HT-29 (cell line): Measurements from ENCODE around the gene COG4. TPM values are rescaled to one million over a fixed set of nuclear protein-coding genes. Genes with fewer than 3 reads are reported as not detected.

Experiments used
- DNase-seq: peaks from one replicate; pipeline ENCODE4 v3.0.0-alpha.2; 2015; ENCODE audit warnings: low spot score
- small RNA-seq: library from RNA; depleted of rRNA; stranded (forward); fragments of <200 nt; gene quantifications from one replicate; pipeline ENCODE3, GENCODE V24; 2014
- total RNA-seq: library from RNA; depleted of rRNA; stranded (reverse); fragments of >200 nt; shearing (Covaris generic); gene quantifications from 2 replicates; pipeline ENCODE4 v1.2.3, GENCODE V29; 2014; rRNA removed

Gene COG4
- total RNA-seq, 1 experiment from 2014 or later, result 76.6 TPM

DNA sequence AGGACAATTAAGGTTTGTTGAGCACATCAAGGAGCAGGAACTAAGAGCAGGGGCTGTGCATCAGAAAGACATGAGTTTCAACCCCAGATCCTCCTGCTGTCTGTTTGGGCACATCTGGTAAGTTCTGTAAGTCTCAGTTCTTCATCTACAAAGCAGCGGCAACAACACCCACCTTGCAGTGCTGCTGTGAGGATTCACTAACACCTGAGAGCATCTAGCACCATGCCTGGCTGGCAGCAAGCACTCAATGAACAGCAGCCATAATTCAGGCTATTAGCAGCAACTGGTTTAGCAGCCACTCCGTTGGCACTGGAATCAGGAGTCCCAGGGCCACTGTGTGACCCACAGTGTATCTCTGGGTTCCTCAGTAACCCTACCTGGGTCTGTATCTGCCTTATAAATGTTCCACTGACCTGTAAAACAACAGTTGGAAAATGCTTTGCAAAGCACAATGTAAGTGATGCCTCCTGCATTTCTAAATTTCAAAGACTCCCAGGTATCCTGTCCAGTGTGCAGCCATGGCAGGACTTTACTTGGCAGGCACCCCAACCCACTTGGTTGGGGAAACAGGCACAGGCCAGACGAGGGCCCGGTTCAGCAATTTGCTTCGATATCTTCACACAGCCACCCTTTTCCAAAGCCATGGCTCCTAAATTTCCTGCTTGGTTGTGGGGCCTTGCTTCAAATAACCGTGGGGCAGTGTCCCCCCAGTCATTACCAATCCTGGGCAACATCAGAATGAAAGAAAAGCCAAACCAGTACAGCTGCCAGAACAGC lies 88.7 kb downstream of the COG4 start:
- no peak for DNase-seq

DNA sequence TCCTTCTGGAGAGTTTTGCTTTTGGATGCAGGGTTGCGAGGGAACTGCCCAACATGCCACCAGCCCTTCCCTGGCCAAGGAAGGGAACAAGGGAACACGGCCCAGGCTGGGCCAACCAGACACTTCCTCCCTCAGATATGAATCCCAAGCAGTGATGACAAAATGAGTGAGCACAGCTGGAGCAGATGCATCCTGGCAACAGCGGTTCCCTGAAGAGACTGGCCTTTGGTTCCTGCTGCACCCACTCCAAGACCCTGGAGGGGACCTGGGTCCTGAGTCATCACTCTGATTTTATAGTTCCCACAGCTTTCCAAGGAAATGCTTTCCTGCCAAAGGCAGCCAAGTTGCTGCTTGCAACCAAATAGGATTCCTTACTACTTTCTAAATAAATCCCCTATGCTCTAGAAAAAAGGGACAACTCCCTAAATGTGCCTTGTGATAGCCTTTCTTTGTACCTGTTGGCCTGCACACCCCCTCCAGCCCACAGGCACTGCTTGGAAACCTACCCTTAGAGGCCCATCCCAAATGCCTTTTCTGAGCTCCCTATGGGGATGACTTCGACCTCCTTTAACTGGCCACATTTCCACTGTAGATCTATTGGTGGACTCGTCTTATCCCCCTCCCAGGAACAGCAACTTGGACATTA lies 89.8 kb downstream of the COG4 start:
- peak; percentile 16 for DNase-seq

- DNase-seq, result peak; percentile 30
Measured at GRCh38 chr16:70432723-70433457, 90.5 kb downstream of the COG4 start.

GRCh38 chr16:70432356-70432722 lies 91.0 kb downstream of the COG4 start:
- peak; percentile 22 for DNase-seq

GRCh38 chr16:70430667-70431536 lies 92.5 kb downstream of the COG4 start:
- DNase-seq, result peak; percentile 26

Small RNA genes within 50 kb of the gene (small RNA-seq; reads per million reads assigned to genes)
- not detected for gene RNU6-23P
- not detected for gene RPS27P26
- 606 reads per million, percentile 99 among the genes with 10 or more reads in this experiment for gene SNORD111
- gene SNORD111B, result 22.3 reads per million, percentile 92 among the genes with 10 or more reads in this experiment

Other genes with a start within 250 kb of the COG4 start
- gene AARS1, start 234.0 kb downstream of the COG4 start, total RNA-seq, result 71.3 and 79.2 TPM in 2 replicates
- gene DDX19B, start 224.4 kb downstream of the COG4 start, total RNA-seq, result 42.8 and 43.7 TPM in 2 replicates
- 35.4 and 37.5 TPM in 2 replicates for gene DDX19A, start 176.7 kb downstream of the COG4 start, total RNA-seq
- gene ST3GAL2, start 84.5 kb downstream of the COG4 start, total RNA-seq, result 54.7 and 84.7 TPM in 2 replicates
- gene FCSK, start 69.0 kb downstream of the COG4 start, total RNA-seq, result 21.4 and 25.6 TPM in 2 replicates
- gene SF3B3, start 262 bp upstream of the COG4 start, total RNA-seq, result 144 and 153 TPM in 2 replicates
- gene IL34, start 123.0 kb upstream of the COG4 start, total RNA-seq, result 9.1 and 11.5 TPM in 2 replicates
- gene MTSS2, start 162.5 kb upstream of the COG4 start, total RNA-seq, result 23.0 and 38.1 TPM in 2 replicates